RWPE2 (cell line): Measurements from ENCODE around the gene VSTM5.

Source experiments
- ATAC-seq: fragments of 200-7000 bp; cut with Tn5 transposase; 3 replicates; pipeline ENCODE4 v1.9.1; 2021; ENCODE audit warnings: low read depth
- DNase-seq: peaks from one replicate; pipeline ENCODE4 v3.0.0-alpha.2; 2020; ENCODE audit warnings: low spot score
- H3K27ac ChIP-seq: fragments of 450-650 bp; 2 replicates; pipeline ENCODE4 v1.5.1; 2017; ENCODE audit warnings: mild to moderate bottlenecking; ENCODE audit not compliant: poor library complexity, severe bottlenecking
- H3K27me3 ChIP-seq: fragments of 250-450 bp; sonication (Bioruptor Pico); 2 replicates; pipeline ENCODE4 v1.5.1; 2021; ENCODE audit warnings: mild to moderate bottlenecking, moderate library complexity; ENCODE audit not compliant: insufficient read depth, poor library complexity, severe bottlenecking
- H3K36me3 ChIP-seq: fragments of 250-450 bp; sonication (Bioruptor Pico); 2 replicates; pipeline ENCODE4 v1.5.1; 2020; ENCODE audit warnings: low read depth, mild to moderate bottlenecking, moderate library complexity
- H3K4me1 ChIP-seq: fragments of 250-450 bp; sonication (Bioruptor Pico); 2 replicates; pipeline ENCODE4 v1.5.1; 2021; ENCODE audit warnings: mild to moderate bottlenecking, moderate library complexity; ENCODE audit not compliant: insufficient read depth, poor library complexity, severe bottlenecking
- H3K4me3 ChIP-seq: fragments of 250-450 bp; sonication (Bioruptor Pico); 2 replicates; pipeline ENCODE4 v1.5.1; 2021; ENCODE audit warnings: mild to moderate bottlenecking, moderate library complexity; ENCODE audit not compliant: severe bottlenecking
- H3K9me3 ChIP-seq: fragments of 250-450 bp; sonication (Bioruptor Pico); 2 replicates; pipeline ENCODE4 v1.5.1; 2021; ENCODE audit warnings: mild to moderate bottlenecking, moderate library complexity; ENCODE audit not compliant: severe bottlenecking
- TF ChIP-seq, protein P1 (sequence below): fragments of 450-650 bp; IDR thresholded peaks from one replicate; pipeline ENCODE4 v1.5.1; 2017; ENCODE audit warnings: mild to moderate bottlenecking, moderate library complexity; ENCODE audit not compliant: poor library complexity, severe bottlenecking

VSTM5 gene

DNA sequence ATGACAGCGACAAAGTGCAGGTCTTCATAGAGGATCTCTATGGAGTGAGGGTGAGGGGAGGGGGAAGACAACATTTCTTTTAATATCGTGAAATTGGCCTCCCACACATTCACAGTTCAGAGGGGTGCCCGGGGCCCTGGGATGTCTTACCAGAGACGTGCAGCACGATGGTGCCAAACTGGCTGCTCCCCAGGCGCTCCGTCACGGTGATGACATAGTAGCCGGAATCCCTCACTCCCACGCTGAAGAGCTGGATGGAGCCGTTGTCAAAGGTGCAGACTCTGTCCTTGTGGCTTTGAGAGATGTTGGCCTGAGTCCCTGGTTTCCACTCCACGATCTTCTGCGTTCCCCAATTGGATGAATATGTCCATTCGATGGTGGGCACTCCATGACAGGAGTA lies 29.6 kb downstream of the VSTM5 start:
- H3K9me3 ChIP-seq, result no peaks in the 10 kb centered on the region
- no peaks in the 10 kb centered on the region for H3K36me3 ChIP-seq
- ATAC-seq (no peak), DNase-seq (no peak)
- H3K4me3 ChIP-seq, result no peak overlapping the region
- TF ChIP-seq, protein P1, sequence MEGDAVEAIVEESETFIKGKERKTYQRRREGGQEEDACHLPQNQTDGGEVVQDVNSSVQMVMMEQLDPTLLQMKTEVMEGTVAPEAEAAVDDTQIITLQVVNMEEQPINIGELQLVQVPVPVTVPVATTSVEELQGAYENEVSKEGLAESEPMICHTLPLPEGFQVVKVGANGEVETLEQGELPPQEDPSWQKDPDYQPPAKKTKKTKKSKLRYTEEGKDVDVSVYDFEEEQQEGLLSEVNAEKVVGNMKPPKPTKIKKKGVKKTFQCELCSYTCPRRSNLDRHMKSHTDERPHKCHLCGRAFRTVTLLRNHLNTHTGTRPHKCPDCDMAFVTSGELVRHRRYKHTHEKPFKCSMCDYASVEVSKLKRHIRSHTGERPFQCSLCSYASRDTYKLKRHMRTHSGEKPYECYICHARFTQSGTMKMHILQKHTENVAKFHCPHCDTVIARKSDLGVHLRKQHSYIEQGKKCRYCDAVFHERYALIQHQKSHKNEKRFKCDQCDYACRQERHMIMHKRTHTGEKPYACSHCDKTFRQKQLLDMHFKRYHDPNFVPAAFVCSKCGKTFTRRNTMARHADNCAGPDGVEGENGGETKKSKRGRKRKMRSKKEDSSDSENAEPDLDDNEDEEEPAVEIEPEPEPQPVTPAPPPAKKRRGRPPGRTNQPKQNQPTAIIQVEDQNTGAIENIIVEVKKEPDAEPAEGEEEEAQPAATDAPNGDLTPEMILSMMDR, result no peak
- H3K27ac ChIP-seq, result no peak overlapping the region
- H3K4me1 ChIP-seq, result no peaks in the 10 kb centered on the region
- no peaks in the 10 kb centered on the region for H3K27me3 ChIP-seq

DNA sequence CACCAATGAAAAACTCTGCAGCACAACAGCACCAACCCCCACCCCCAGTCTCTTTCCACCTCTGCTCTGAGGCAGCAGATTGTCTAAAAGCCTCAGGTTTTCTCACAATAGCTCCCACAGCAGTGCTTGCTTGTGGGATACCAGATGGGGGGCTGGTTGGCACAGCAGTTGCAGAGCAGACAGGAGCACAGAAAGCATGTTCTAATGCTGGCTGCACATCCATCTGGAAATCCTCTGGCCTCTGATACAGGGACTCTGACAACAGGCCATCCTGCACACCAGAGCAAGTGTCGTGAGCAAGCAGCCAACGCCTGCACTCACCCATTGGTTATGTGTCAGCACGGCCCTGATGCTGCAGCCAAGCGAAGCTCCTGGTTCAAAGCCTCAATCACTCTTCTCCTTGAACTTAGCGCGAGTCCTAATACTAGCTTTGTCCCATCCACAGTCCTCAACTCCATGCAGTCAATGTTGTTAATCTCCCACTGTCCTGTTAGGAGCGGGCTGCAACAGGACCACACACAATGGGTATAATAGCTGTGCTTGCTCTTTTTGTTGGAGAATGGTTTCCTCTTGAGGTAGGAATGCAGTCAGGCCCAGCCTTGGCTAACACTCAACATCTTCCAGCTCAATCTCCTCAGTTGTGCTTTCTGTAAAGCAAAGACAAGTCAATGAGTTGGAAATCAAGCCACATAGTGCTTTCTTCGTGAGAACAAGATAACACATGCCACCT lies 30.3 kb downstream of the VSTM5 start:
- Histone ChIP-seq H3K4me3 (no peak overlapping the region), H3K9me3 (no peaks in the 10 kb centered on the region), H3K4me1 (no peaks in the 10 kb centered on the region), H3K27ac (no peak overlapping the region), H3K27me3 (no peaks in the 10 kb centered on the region), H3K36me3 (no peaks in the 10 kb centered on the region)
- no peak for DNase-seq
- TF ChIP-seq, protein P1, result no peak
- peak; percentile 20; the same call in 1 of the 3 replicates for ATAC-seq

DNA sequence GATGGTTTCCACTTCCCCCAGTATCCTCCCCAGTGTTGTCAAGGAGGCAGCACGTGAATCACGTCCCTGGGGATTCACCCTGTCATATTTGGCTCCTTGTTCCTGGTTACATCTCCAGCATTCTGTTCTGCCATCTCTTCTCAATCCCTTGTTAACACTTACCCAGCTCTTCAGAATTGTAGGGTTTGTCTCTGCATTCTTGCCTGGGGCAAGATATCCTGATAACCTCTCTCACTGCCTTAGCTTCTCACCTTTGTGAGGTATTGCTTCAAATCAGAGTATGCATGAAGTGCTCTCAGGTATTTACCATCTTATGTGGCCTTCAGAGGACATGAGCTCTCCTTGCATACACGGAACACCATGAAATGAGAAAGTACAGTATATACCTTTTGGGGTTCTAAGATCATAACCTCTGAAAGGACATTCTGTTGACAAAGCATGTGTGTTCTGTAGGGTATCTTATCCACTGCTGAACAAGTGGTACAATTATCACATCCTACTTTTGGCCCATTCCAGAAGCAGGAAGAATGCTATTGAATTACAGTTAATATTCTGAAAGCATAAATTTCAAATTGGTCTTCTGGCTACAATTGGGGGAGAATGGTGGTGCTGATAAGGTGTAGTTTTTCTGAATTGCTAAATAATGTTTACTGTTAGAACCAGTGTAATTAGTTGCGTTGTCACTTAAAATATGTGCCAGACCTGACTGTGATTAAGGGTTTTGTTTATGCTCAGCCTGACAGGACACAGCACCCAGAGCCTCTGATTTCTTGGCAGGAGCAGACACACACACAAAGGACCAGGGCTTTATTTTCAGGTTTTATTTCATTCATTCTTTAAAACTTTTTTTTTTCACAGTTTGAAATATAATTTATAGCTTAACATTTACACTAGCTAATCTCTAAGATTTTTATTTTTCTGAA lies 32.7 kb downstream of the VSTM5 start:
- Histone ChIP-seq H3K9me3 (no peaks in the 10 kb centered on the region), H3K27ac (no peak overlapping the region), H3K36me3 (peaks cover 20% of the 10 kb centered on the region), H3K4me1 (no peaks in the 10 kb centered on the region), H3K4me3 (no peak overlapping the region), H3K27me3 (no peaks in the 10 kb centered on the region)
- TF ChIP-seq, protein P1, result no peak
- DNase-seq (no peak), ATAC-seq (no peak; the same call in 2 of the 3 replicates)

DNA sequence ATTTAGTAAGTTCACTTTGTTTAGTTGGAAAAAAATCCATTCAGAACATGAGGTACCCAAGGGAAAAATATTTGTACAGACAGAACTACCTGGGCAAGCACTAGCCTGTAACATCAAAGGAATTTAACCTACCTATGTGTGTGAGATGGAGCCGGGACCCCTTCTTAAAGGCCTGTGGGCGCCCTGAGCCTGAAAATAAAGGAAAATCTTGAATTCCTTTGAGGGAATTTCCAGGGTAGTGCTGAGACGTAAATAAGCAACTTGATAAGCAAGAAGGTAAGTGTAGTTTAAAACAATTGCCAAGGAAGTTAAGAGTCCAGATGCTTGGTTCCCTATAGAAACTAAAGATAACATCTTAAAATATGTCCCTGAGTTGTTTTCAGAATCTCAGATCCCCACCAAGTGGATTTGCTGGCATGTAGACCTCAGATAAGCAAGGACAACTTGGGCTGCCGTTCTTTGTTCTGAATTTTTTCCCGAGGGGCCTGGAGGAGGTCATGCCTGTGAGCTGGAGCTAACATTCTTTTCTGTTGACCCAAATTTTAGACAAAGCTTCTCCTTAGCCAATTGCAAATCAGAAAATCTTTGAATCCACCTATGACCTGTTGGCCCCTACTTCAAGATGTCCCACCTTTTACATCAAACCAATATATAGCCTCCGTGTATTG lies 35.3 kb downstream of the VSTM5 start:
- Histone ChIP-seq H3K9me3 (no peaks in the 10 kb centered on the region), H3K4me1 (no peaks in the 10 kb centered on the region), H3K4me3 (no peak overlapping the region), H3K36me3 (peaks cover 46% of the 10 kb centered on the region), H3K27me3 (no peaks in the 10 kb centered on the region), H3K27ac (no peak overlapping the region)
- DNase-seq, result no peak
- TF ChIP-seq, protein P1, result no peak
- no peak for ATAC-seq
